ENCODE measurements around the gene ENO1. TPM values are rescaled to one million over a fixed set of nuclear protein-coding genes. Genes with fewer than 3 reads are reported as not detected.
A peak's percentile ranks its signal among the peaks of the same experiment; 100 is the strongest.

ENO1 gene
- total RNA-seq, 1 donor from 2014 or later = 1,663 TPM

DNA sequence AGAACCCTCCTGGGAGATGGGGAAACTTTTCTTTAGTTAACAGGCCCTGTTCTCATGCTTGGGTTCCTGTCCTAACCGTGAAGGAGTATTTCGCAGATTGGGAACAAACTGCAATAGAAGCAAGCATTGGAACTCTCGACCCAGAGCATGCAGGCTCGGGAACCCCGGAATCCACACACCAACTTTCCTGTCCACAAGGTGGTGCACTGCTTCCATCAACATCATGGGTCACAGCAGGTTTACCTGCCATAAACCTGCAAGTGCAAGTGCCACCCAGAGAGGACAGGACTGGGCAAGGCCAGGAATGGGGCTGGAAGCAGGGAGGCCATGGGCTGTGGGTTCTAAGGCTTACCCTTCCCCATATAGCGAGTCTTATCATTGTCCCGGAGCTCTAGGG lies 6.9 kb downstream of the ENO1 start:
- peak overlapping the region; percentile 63 for H3K27ac Mint-ChIP-seq (ENCODE audit: unreplicated experiment)
- Histone ChIP-seq H3K27ac (ENCODE audit: low read depth, low read length) (no peak overlapping the region), H3K4me3 (ENCODE audit: insufficient read depth, low read depth, low read length) (no peak overlapping the region), H2AFZ (ENCODE audit: low read depth, low read length) (no peak overlapping the region), H4K20me1 (ENCODE audit: insufficient read depth, low read length) (peaks cover 96% of the 10 kb centered on the region), H3K79me2 (ENCODE audit: insufficient read depth, low read length) (peaks cover 86% of the 10 kb centered on the region), H3K27me3 (ENCODE audit: insufficient read depth, low read length) (no peaks in the 10 kb centered on the region), H3K9ac (ENCODE audit: low read length) (peak overlapping the region; percentile 17), H3K4me2 (ENCODE audit: low read length) (peak overlapping the region; percentile 56), H3K4me1 (ENCODE audit: insufficient read depth, low read length) (peaks cover 67% of the 10 kb centered on the region), H3K36me3 (ENCODE audit: insufficient read depth, low read length) (peaks cover 73% of the 10 kb centered on the region), H3K9me3 (ENCODE audit: insufficient read depth, low read depth, low read length) (no peaks in the 10 kb centered on the region)
- H3K4me3 Mint-ChIP-seq (ENCODE audit: unreplicated experiment) = peak overlapping the region; percentile 95
- DNase-seq (ENCODE audit: low read depth) = no peak
- H3K9me3 Mint-ChIP-seq (ENCODE audit: unreplicated experiment) = no peaks in the 10 kb centered on the region
- peaks cover 79% of the 10 kb centered on the region for H3K4me1 Mint-ChIP-seq (ENCODE audit: low read depth, unreplicated experiment)
- no peaks in the 10 kb centered on the region for H3K27me3 Mint-ChIP-seq (ENCODE audit: low read depth, unreplicated experiment)
- H3K36me3 Mint-ChIP-seq (ENCODE audit: low read depth, unreplicated experiment) = peaks cover 33% of the 10 kb centered on the region
- FAIRE-seq = no peak
- TF ChIP-seq, protein P1, sequence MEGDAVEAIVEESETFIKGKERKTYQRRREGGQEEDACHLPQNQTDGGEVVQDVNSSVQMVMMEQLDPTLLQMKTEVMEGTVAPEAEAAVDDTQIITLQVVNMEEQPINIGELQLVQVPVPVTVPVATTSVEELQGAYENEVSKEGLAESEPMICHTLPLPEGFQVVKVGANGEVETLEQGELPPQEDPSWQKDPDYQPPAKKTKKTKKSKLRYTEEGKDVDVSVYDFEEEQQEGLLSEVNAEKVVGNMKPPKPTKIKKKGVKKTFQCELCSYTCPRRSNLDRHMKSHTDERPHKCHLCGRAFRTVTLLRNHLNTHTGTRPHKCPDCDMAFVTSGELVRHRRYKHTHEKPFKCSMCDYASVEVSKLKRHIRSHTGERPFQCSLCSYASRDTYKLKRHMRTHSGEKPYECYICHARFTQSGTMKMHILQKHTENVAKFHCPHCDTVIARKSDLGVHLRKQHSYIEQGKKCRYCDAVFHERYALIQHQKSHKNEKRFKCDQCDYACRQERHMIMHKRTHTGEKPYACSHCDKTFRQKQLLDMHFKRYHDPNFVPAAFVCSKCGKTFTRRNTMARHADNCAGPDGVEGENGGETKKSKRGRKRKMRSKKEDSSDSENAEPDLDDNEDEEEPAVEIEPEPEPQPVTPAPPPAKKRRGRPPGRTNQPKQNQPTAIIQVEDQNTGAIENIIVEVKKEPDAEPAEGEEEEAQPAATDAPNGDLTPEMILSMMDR (IDR thresholded peaks at IDR 0.05; ENCODE audit: insufficient read depth, low read depth, low read length) = no peak
- TF ChIP-seq EZH2 (IDR thresholded peaks at IDR 0.05; ENCODE audit: insufficient read depth, low read length) = no peak

DNA sequence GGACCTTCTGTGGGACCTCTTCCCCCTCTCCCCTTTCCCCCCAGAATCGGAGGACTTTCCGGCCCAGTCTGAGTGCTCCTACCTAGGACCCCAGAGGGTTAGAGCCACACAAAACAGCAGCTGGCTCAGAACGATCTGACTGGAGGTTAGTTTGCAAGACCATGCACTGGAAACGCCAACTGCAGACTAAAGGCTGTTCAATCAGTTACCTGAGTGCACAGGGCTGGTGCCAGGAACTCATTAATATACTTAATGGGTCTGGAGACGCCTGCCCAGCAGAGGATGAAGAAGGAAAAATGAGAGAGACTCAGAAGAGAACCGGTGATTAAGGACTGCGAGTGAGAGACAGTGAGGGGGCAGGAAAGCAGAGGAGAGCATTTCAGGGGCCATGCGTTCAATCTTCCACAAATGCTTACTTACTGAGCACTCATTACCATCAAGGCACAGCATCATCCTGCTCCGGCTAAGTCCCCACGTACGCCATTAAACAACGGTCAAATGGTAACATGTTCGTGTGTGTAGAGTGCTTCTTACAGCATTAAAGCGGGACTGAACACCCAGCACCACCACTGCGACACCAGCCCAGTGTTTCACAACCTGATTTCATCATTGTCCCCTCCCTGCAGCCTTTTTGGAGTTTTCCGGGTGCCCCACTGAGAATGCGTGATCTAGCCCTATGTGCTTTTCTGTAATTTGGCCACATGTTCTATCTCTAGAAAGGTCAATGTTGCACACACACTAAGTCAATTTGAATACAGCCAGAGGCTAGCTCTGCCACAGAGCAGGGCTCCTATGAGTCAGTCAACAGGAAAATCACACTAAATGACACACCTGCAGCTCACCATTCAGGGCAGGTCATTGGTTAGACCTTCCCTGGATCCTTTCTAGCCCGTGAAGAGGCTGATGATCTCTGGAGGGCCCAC lies 7.6 kb downstream of the ENO1 start:
- no peaks in the 10 kb centered on the region for H3K9me3 ChIP-seq (ENCODE audit: insufficient read depth, low read depth, low read length)
- peak overlapping the region; percentile 17 for H3K9ac ChIP-seq (ENCODE audit: low read length)
- H4K20me1 ChIP-seq (ENCODE audit: insufficient read depth, low read length) = peaks cover 93% of the 10 kb centered on the region
- H3K4me2 ChIP-seq (ENCODE audit: low read length) = peak overlapping the region; percentile 56
- peaks cover 84% of the 10 kb centered on the region for H3K79me2 ChIP-seq (ENCODE audit: insufficient read depth, low read length)
- no peaks in the 10 kb centered on the region for H3K27me3 ChIP-seq (ENCODE audit: insufficient read depth, low read length)
- peaks cover 62% of the 10 kb centered on the region for H3K4me1 ChIP-seq (ENCODE audit: insufficient read depth, low read length)
- Mint-ChIP-seq H3K36me3 (ENCODE audit: low read depth, unreplicated experiment) (peaks cover 34% of the 10 kb centered on the region), H3K9me3 (ENCODE audit: unreplicated experiment) (no peaks in the 10 kb centered on the region), H3K27me3 (ENCODE audit: low read depth, unreplicated experiment) (no peaks in the 10 kb centered on the region), H3K4me1 (ENCODE audit: low read depth, unreplicated experiment) (peaks cover 81% of the 10 kb centered on the region), H3K4me3 (ENCODE audit: unreplicated experiment) (peak overlapping the region; percentile 95), H3K27ac (ENCODE audit: unreplicated experiment) (peak overlapping the region; percentile 66)
- no peak overlapping the region for H3K4me3 ChIP-seq (ENCODE audit: insufficient read depth, low read depth, low read length)
- peaks cover 77% of the 10 kb centered on the region for H3K36me3 ChIP-seq (ENCODE audit: insufficient read depth, low read length)
- no peak for FAIRE-seq
- no peak for DNase-seq (ENCODE audit: low read depth)
- H3K27ac ChIP-seq (ENCODE audit: low read depth, low read length) = no peak overlapping the region
- no peak overlapping the region for H2AFZ ChIP-seq (ENCODE audit: low read depth, low read length)
- no peak for TF ChIP-seq EZH2 (IDR thresholded peaks at IDR 0.05; ENCODE audit: insufficient read depth, low read length)
- TF ChIP-seq, protein P1 (IDR thresholded peaks at IDR 0.05; ENCODE audit: insufficient read depth, low read depth, low read length) = no peak

DNA sequence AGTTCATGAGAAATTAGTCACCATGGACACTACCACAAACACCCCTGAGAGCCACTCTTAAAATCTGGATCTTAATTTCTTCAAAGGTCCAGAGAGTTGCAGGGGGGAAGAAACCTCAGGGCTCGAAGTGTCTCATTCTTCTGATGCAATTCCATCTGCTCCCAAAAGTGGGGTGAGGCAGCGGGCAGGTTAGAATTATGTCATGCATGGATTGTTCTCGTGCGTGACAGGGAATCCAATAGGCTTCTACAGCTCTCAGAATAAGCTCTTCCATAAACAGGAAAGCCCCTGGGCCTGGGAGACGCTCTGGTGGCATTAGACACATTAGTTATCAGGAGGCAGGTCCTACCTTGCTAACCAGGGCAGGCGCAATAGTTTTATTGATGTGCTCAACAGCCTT lies 8.4 kb downstream of the ENO1 start:
- Histone ChIP-seq H3K27ac (ENCODE audit: low read depth, low read length) (no peak overlapping the region), H3K4me3 (ENCODE audit: insufficient read depth, low read depth, low read length) (no peak overlapping the region), H3K27me3 (ENCODE audit: insufficient read depth, low read length) (no peaks in the 10 kb centered on the region), H4K20me1 (ENCODE audit: insufficient read depth, low read length) (peaks cover 93% of the 10 kb centered on the region), H3K79me2 (ENCODE audit: insufficient read depth, low read length) (peaks cover 83% of the 10 kb centered on the region), H3K36me3 (ENCODE audit: insufficient read depth, low read length) (peaks cover 83% of the 10 kb centered on the region), H2AFZ (ENCODE audit: low read depth, low read length) (no peak overlapping the region), H3K4me2 (ENCODE audit: low read length) (no peak overlapping the region), H3K9ac (ENCODE audit: low read length) (no peak overlapping the region), H3K4me1 (ENCODE audit: insufficient read depth, low read length) (peaks cover 59% of the 10 kb centered on the region), H3K9me3 (ENCODE audit: insufficient read depth, low read depth, low read length) (no peaks in the 10 kb centered on the region)
- Mint-ChIP-seq H3K36me3 (ENCODE audit: low read depth, unreplicated experiment) (peaks cover 29% of the 10 kb centered on the region), H3K27me3 (ENCODE audit: low read depth, unreplicated experiment) (no peaks in the 10 kb centered on the region), H3K9me3 (ENCODE audit: unreplicated experiment) (no peaks in the 10 kb centered on the region), H3K4me3 (ENCODE audit: unreplicated experiment) (no peak overlapping the region), H3K4me1 (ENCODE audit: low read depth, unreplicated experiment) (peaks cover 74% of the 10 kb centered on the region), H3K27ac (ENCODE audit: unreplicated experiment) (peak overlapping the region; percentile 66)
- TF ChIP-seq EZH2 (IDR thresholded peaks at IDR 0.05; ENCODE audit: insufficient read depth, low read length) = no peak
- TF ChIP-seq, protein P1 (IDR thresholded peaks at IDR 0.05; ENCODE audit: insufficient read depth, low read depth, low read length) = no peak
- FAIRE-seq (no peak), DNase-seq (ENCODE audit: low read depth) (no peak)

Data from astrocyte (in vitro differentiated cells and primary cell).